Keratinocyte (primary cell): ENCODE data around the gene PNMA8B. TPM values are rescaled to one million over a fixed set of nuclear protein-coding genes. Genes with fewer than 3 reads are reported as not detected.

ENCODE experiments used
- DNase-seq: peaks from one replicate; pipeline ENCODE4 v3.0.0-alpha.2; 2011; ENCODE audit warnings: low read depth, missing footprints, low spot score
- FAIRE-seq: peaks from 2 replicates; lab custom pipeline; 2011; peaks lifted over from hg19 to GRCh38; lab: Jason Lieb, UNC
- H2AFZ ChIP-seq: 2 replicates; pipeline ENCODE4 v1.6.0; 2012; ENCODE audit warnings: low read length, control low read depth, inconsistent platforms; ENCODE audit not compliant: control insufficient read depth
- H3K27ac ChIP-seq: 2 replicates; pipeline ENCODE4 v1.5.1; 2011; ENCODE audit warnings: low read length; ENCODE audit not compliant: control insufficient read depth, insufficient read depth
- H3K27me3 ChIP-seq: 3 replicates; pipeline ENCODE4 v1.6.0; 2011; ENCODE audit warnings: low read length; ENCODE audit not compliant: control insufficient read depth, insufficient read depth; ENCODE audit errors: extremely low read depth
- H3K36me3 ChIP-seq, 2 experiments: 2 replicates in 1 of 2; 3 replicates in 1 of 2; pipeline ENCODE4 v1.5.1; 2011; ENCODE audit warnings: low read length in 2 of 2, mild to moderate bottlenecking in 1 of 2; ENCODE audit not compliant: control insufficient read depth in 2 of 2, insufficient read depth in 2 of 2; ENCODE audit errors: extremely low read depth in 1 of 2
- H3K4me1 ChIP-seq: 3 replicates; pipeline ENCODE4 v1.5.1; 2011; ENCODE audit warnings: low read length; ENCODE audit not compliant: control insufficient read depth, insufficient read depth; ENCODE audit errors: extremely low read depth
- H3K4me2 ChIP-seq: 3 replicates; pipeline ENCODE4 v1.6.0; 2011; ENCODE audit warnings: low read depth, low read length; ENCODE audit not compliant: control insufficient read depth, insufficient read depth; ENCODE audit errors: extremely low read depth
- H3K4me3 ChIP-seq, 3 experiments: fragments of 200-600 bp in 1 of 3; sonication (generic) in 1 of 3; 2 replicates in 2 of 3; 3 replicates in 1 of 3; pipeline ENCODE4 v1.5.1; 2011 to 2016; ENCODE audit warnings: low read length in 3 of 3, mild to moderate bottlenecking in 3 of 3, control low read depth in 2 of 3, inconsistent platforms in 1 of 3, low read depth in 1 of 3, mixed read lengths in 1 of 3, mixed run types in 1 of 3, moderate library complexity in 1 of 3; ENCODE audit not compliant: control insufficient read depth in 2 of 3, insufficient read depth in 2 of 3; ENCODE audit errors: extremely low read depth in 1 of 3
- H3K79me2 ChIP-seq: 2 replicates; pipeline ENCODE4 v1.6.0; 2012; ENCODE audit warnings: low read length; ENCODE audit not compliant: control insufficient read depth, insufficient read depth
- H3K9ac ChIP-seq: 3 replicates; pipeline ENCODE4 v1.6.0; 2011; ENCODE audit warnings: low read length; ENCODE audit not compliant: control insufficient read depth, insufficient read depth; ENCODE audit errors: extremely low read depth
- H3K9me1 ChIP-seq: 3 replicates; pipeline ENCODE4 v1.6.0; 2011; ENCODE audit warnings: low read length; ENCODE audit not compliant: control insufficient read depth, insufficient read depth; ENCODE audit errors: extremely low read depth
- H3K9me3 ChIP-seq: 2 replicates; pipeline ENCODE4 v1.5.1; 2012; ENCODE audit warnings: low read depth, low read length; ENCODE audit not compliant: control insufficient read depth
- H4K20me1 ChIP-seq: 3 replicates; pipeline ENCODE4 v1.6.0; 2011; ENCODE audit warnings: low read length; ENCODE audit not compliant: control insufficient read depth, insufficient read depth; ENCODE audit errors: extremely low read depth
- EZH2 ChIP-seq: IDR thresholded peaks from one replicate; pipeline ENCODE4 v1.6.1; 2012; ENCODE audit warnings: inconsistent platforms, mild to moderate bottlenecking, low read length, moderate library complexity
- dilution Hi-C: fragments of 300-500 bp; cut with MboI; formaldehyde crosslinking; loops from one replicate; pipeline ENCODE4 v1.7.0; 2020; ENCODE audit warnings: low sequenced_read_pairs; ENCODE audit not compliant: extremely low pct_ligation_motif_present
- polyA plus RNA-seq, 5 experiments: library from polyadenylated mRNA; depleted of rRNA in 3 of 5; stranded (reverse) in 3 of 5; stranded (forward) in 1 of 5; unstranded in 1 of 5; fragments of >200 nt; gene quantifications; 1 replicate in 1 of 5; 2 replicates in 3 of 5; 3 replicates in 1 of 5; pipeline versions ENCODE4 v1.2.1 to v1.2.3, GENCODE V29; 2011 to 2012; ENCODE audit warnings: missing spikeins in 2 of 5, low read depth in 1 of 5, low replicate concordance in 1 of 5
- TF ChIP-seq, protein P1 (sequence below), 3 experiments: IDR thresholded peaks in 1 of 3; conservative IDR thresholded peaks in 1 of 3; optimal IDR thresholded peaks in 1 of 3; 2 replicates in 2 of 3; 3 replicates in 1 of 3; pipeline versions ENCODE3 to v1.5.1; 2011; ENCODE audit warnings: low read length in 3 of 3, mild to moderate bottlenecking in 3 of 3, moderate library complexity in 2 of 3, control low read depth in 1 of 3, inconsistent platforms in 1 of 3; ENCODE audit not compliant: insufficient read depth in 2 of 3; ENCODE audit errors: extremely low read depth in 1 of 3

PNMA8B gene
- polyA plus RNA-seq, 1 donor (not counting 4 experiments of a cell fraction or from before 2014, with no cell fraction given): not detected

DNA sequence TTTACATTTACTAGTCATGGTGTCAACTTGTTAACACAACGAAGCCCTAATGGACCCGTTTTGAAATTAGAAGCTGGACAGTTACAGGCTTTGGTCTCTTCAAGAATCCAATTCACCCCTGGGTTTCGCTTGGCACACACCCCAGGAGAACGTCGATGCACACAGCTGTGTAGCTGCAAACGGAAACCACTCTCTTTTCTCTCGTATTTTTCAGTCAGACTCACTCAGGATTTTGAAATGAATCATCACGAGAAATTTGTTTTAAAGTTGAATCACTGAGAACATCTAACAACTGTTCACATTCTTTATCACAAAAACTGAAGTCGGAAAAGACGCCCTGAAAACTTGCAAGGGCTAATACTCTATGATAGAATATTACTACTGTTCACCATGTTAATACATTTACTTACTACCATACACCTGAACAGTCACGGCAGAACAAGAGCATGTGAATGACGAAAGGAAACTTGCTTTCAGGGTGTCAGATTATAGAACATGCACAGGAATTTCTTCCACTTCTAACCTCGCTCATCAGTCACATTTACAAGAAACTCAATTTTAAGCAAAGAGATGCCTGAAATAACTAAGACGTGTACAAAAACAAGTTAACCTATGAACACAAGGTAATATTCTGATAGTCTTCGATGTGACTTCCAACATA lies 29.0 kb downstream of the PNMA8B start:
- no peaks in the 10 kb centered on the region for H3K27me3 ChIP-seq
- peak overlapping the region; percentile 67 for H3K27ac ChIP-seq
- TF ChIP-seq, protein P1, sequence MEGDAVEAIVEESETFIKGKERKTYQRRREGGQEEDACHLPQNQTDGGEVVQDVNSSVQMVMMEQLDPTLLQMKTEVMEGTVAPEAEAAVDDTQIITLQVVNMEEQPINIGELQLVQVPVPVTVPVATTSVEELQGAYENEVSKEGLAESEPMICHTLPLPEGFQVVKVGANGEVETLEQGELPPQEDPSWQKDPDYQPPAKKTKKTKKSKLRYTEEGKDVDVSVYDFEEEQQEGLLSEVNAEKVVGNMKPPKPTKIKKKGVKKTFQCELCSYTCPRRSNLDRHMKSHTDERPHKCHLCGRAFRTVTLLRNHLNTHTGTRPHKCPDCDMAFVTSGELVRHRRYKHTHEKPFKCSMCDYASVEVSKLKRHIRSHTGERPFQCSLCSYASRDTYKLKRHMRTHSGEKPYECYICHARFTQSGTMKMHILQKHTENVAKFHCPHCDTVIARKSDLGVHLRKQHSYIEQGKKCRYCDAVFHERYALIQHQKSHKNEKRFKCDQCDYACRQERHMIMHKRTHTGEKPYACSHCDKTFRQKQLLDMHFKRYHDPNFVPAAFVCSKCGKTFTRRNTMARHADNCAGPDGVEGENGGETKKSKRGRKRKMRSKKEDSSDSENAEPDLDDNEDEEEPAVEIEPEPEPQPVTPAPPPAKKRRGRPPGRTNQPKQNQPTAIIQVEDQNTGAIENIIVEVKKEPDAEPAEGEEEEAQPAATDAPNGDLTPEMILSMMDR (optimal IDR thresholded peaks at IDR 0.05 in 1 of 3, IDR thresholded peaks at IDR 0.05 in 1 of 3, conservative IDR thresholded peaks at IDR 0.05 in 1 of 3; ENCODE audit: extremely low read depth in 1 of 3, insufficient read depth in 2 of 3, low read length in 3 of 3): no peak
- TF ChIP-seq EZH2: no peak
- no peaks in the 10 kb centered on the region for H4K20me1 ChIP-seq
- FAIRE-seq: peak; percentile 96
- H2AFZ ChIP-seq: no peak overlapping the region
- peaks cover 29% of the 10 kb centered on the region for H3K4me1 ChIP-seq
- no peaks in the 10 kb centered on the region for H3K79me2 ChIP-seq
- no peaks in the 10 kb centered on the region for H3K9me1 ChIP-seq
- H3K4me3 ChIP-seq: peak overlapping the region in 1 of 3 experiments; percentile 26
- peak overlapping the region; percentile 30 for H3K9ac ChIP-seq
- H3K36me3 ChIP-seq: no peaks in the 10 kb centered on the region
- H3K9me3 ChIP-seq: no peaks in the 10 kb centered on the region
- peak; percentile 30 for DNase-seq
- dilution Hi-C loops: no loop called here
- H3K4me2 ChIP-seq: peak overlapping the region; percentile 55

DNA sequence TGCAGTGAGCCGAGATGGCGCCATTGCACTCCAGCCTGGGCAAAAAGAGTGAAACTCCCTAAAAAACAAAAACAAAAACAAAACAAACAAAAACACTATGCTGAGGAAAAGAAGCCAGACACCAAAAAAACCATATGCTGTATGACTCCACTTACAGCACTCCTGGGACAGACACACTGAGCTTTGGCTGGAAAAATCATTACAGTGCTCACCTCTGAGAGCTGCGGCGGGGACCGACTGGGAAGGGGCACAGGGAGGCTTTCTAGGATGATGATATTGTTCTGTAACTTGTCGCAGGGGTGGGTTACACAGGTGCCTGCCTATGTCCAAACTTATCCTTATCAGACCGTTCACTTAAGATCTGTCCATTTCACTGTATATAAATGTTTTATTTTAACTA lies 32.2 kb downstream of the PNMA8B start:
- DNase-seq (no peak), FAIRE-seq (no peak)
- H3K27ac ChIP-seq: no peak overlapping the region
- H3K9me1 ChIP-seq: no peaks in the 10 kb centered on the region
- no peaks in the 10 kb centered on the region for H3K79me2 ChIP-seq
- no peaks in the 10 kb centered on the region for H3K9me3 ChIP-seq
- H3K4me2 ChIP-seq: no peak overlapping the region
- dilution Hi-C loops: no loop called here
- H3K36me3 ChIP-seq: no peaks in the 10 kb centered on the region
- H2AFZ ChIP-seq: no peak overlapping the region
- no peaks in the 10 kb centered on the region for H4K20me1 ChIP-seq
- H3K4me3 ChIP-seq: no peak overlapping the region
- no peak for TF ChIP-seq EZH2
- TF ChIP-seq, protein P1 (optimal IDR thresholded peaks at IDR 0.05 in 1 of 3, IDR thresholded peaks at IDR 0.05 in 1 of 3, conservative IDR thresholded peaks at IDR 0.05 in 1 of 3; ENCODE audit: extremely low read depth in 1 of 3, insufficient read depth in 2 of 3, low read length in 3 of 3): no peak
- no peak overlapping the region for H3K9ac ChIP-seq
- no peaks in the 10 kb centered on the region for H3K27me3 ChIP-seq
- H3K4me1 ChIP-seq: peaks cover 41% of the 10 kb centered on the region
